Keratinocyte (primary cell): ENCODE measurements around the gene IRAK2. TPM values are rescaled to one million over a fixed set of nuclear protein-coding genes. Genes with fewer than 3 reads are reported as not detected.

Experiments
- DNase-seq: peaks from one replicate; pipeline ENCODE4 v3.0.0-alpha.2; 2011; ENCODE audit warnings: low read depth, missing footprints, low spot score
- FAIRE-seq: peaks from 2 replicates; lab custom pipeline; 2011; peaks lifted over from hg19 to GRCh38; lab: Jason Lieb, UNC
- H2AFZ ChIP-seq: 2 replicates; pipeline ENCODE4 v1.6.0; 2012; ENCODE audit warnings: low read length, control low read depth, inconsistent platforms; ENCODE audit not compliant: control insufficient read depth
- H3K27ac ChIP-seq: 2 replicates; pipeline ENCODE4 v1.5.1; 2011; ENCODE audit warnings: low read length; ENCODE audit not compliant: control insufficient read depth, insufficient read depth
- H3K27me3 ChIP-seq: 3 replicates; pipeline ENCODE4 v1.6.0; 2011; ENCODE audit warnings: low read length; ENCODE audit not compliant: control insufficient read depth, insufficient read depth; ENCODE audit errors: extremely low read depth
- H3K36me3 ChIP-seq, 2 experiments: 2 replicates in 1 of 2; 3 replicates in 1 of 2; pipeline ENCODE4 v1.5.1; 2011; ENCODE audit warnings: low read length in 2 of 2, mild to moderate bottlenecking in 1 of 2; ENCODE audit not compliant: control insufficient read depth in 2 of 2, insufficient read depth in 2 of 2; ENCODE audit errors: extremely low read depth in 1 of 2
- H3K4me1 ChIP-seq: 3 replicates; pipeline ENCODE4 v1.5.1; 2011; ENCODE audit warnings: low read length; ENCODE audit not compliant: control insufficient read depth, insufficient read depth; ENCODE audit errors: extremely low read depth
- H3K4me2 ChIP-seq: 3 replicates; pipeline ENCODE4 v1.6.0; 2011; ENCODE audit warnings: low read depth, low read length; ENCODE audit not compliant: control insufficient read depth, insufficient read depth; ENCODE audit errors: extremely low read depth
- H3K4me3 ChIP-seq, 3 experiments: fragments of 200-600 bp in 1 of 3; sonication (generic) in 1 of 3; 2 replicates in 2 of 3; 3 replicates in 1 of 3; pipeline ENCODE4 v1.5.1; 2011 to 2016; ENCODE audit warnings: low read length in 3 of 3, mild to moderate bottlenecking in 3 of 3, control low read depth in 2 of 3, inconsistent platforms in 1 of 3, low read depth in 1 of 3, mixed read lengths in 1 of 3, mixed run types in 1 of 3, moderate library complexity in 1 of 3; ENCODE audit not compliant: control insufficient read depth in 2 of 3, insufficient read depth in 2 of 3; ENCODE audit errors: extremely low read depth in 1 of 3
- H3K79me2 ChIP-seq: 2 replicates; pipeline ENCODE4 v1.6.0; 2012; ENCODE audit warnings: low read length; ENCODE audit not compliant: control insufficient read depth, insufficient read depth
- H3K9ac ChIP-seq: 3 replicates; pipeline ENCODE4 v1.6.0; 2011; ENCODE audit warnings: low read length; ENCODE audit not compliant: control insufficient read depth, insufficient read depth; ENCODE audit errors: extremely low read depth
- H3K9me1 ChIP-seq: 3 replicates; pipeline ENCODE4 v1.6.0; 2011; ENCODE audit warnings: low read length; ENCODE audit not compliant: control insufficient read depth, insufficient read depth; ENCODE audit errors: extremely low read depth
- H3K9me3 ChIP-seq: 2 replicates; pipeline ENCODE4 v1.5.1; 2012; ENCODE audit warnings: low read depth, low read length; ENCODE audit not compliant: control insufficient read depth
- H4K20me1 ChIP-seq: 3 replicates; pipeline ENCODE4 v1.6.0; 2011; ENCODE audit warnings: low read length; ENCODE audit not compliant: control insufficient read depth, insufficient read depth; ENCODE audit errors: extremely low read depth
- EZH2 ChIP-seq: IDR thresholded peaks from one replicate; pipeline ENCODE4 v1.6.1; 2012; ENCODE audit warnings: inconsistent platforms, mild to moderate bottlenecking, low read length, moderate library complexity
- dilution Hi-C: fragments of 300-500 bp; cut with MboI; formaldehyde crosslinking; loops from one replicate; pipeline ENCODE4 v1.7.0; 2020; ENCODE audit warnings: low sequenced_read_pairs; ENCODE audit not compliant: extremely low pct_ligation_motif_present
- polyA plus RNA-seq, 5 experiments: library from polyadenylated mRNA; depleted of rRNA in 3 of 5; stranded (reverse) in 3 of 5; stranded (forward) in 1 of 5; unstranded in 1 of 5; fragments of >200 nt; gene quantifications; 1 replicate in 1 of 5; 2 replicates in 3 of 5; 3 replicates in 1 of 5; pipeline versions ENCODE4 v1.2.1 to v1.2.3, GENCODE V29; 2011 to 2012; ENCODE audit warnings: missing spikeins in 2 of 5, low read depth in 1 of 5, low replicate concordance in 1 of 5
- TF ChIP-seq, protein P1 (sequence below), 3 experiments: IDR thresholded peaks in 1 of 3; conservative IDR thresholded peaks in 1 of 3; optimal IDR thresholded peaks in 1 of 3; 2 replicates in 2 of 3; 3 replicates in 1 of 3; pipeline versions ENCODE3 to v1.5.1; 2011; ENCODE audit warnings: low read length in 3 of 3, mild to moderate bottlenecking in 3 of 3, moderate library complexity in 2 of 3, control low read depth in 1 of 3, inconsistent platforms in 1 of 3; ENCODE audit not compliant: insufficient read depth in 2 of 3; ENCODE audit errors: extremely low read depth in 1 of 3

The IRAK2 gene
- polyA plus RNA-seq, 1 donor (not counting 4 experiments of a cell fraction or from before 2014, with no cell fraction given), result 3.5 TPM

DNA sequence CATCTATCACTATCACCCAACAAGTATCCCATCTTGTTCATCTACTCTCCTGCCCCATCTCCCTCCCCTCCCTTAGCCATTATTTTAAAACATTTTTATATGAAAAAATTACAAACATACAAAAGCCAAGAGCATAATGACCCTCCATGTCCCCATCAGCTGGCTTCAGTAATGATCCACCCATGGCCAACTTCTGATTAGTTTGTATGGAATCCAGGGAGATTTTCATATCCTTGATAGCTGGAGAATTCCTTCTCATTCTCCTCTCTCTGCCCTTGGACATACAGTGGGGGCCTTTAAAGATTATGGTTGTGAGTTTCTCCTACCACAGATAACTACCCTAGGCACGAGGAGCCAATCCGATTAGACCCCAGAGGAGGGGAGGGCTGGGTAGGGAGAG, 40.2 kb downstream of the IRAK2 start:
- dilution Hi-C loops, result no loop called here
- no peak for FAIRE-seq
- Histone ChIP-seq H3K79me2 (no peaks in the 10 kb centered on the region), H3K36me3 (peaks cover 2 to 4% of the 10 kb centered on the region in 2 experiments), H4K20me1 (no peaks in the 10 kb centered on the region), H3K27ac (peak overlapping the region; percentile 85), H3K4me3 (no peak overlapping the region), H2AFZ (no peak overlapping the region), H3K9me1 (no peaks in the 10 kb centered on the region), H3K9ac (peak overlapping the region; percentile 62), H3K27me3 (no peaks in the 10 kb centered on the region), H3K9me3 (no peaks in the 10 kb centered on the region), H3K4me1 (peaks cover 39% of the 10 kb centered on the region), H3K4me2 (peak overlapping the region; percentile 45)
- DNase-seq, result no peak
- TF ChIP-seq, protein P1, sequence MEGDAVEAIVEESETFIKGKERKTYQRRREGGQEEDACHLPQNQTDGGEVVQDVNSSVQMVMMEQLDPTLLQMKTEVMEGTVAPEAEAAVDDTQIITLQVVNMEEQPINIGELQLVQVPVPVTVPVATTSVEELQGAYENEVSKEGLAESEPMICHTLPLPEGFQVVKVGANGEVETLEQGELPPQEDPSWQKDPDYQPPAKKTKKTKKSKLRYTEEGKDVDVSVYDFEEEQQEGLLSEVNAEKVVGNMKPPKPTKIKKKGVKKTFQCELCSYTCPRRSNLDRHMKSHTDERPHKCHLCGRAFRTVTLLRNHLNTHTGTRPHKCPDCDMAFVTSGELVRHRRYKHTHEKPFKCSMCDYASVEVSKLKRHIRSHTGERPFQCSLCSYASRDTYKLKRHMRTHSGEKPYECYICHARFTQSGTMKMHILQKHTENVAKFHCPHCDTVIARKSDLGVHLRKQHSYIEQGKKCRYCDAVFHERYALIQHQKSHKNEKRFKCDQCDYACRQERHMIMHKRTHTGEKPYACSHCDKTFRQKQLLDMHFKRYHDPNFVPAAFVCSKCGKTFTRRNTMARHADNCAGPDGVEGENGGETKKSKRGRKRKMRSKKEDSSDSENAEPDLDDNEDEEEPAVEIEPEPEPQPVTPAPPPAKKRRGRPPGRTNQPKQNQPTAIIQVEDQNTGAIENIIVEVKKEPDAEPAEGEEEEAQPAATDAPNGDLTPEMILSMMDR (optimal IDR thresholded peaks at IDR 0.05 in 1 of 3, IDR thresholded peaks at IDR 0.05 in 1 of 3, conservative IDR thresholded peaks at IDR 0.05 in 1 of 3; ENCODE audit: extremely low read depth in 1 of 3, insufficient read depth in 2 of 3, low read length in 3 of 3), result no peak
- TF ChIP-seq EZH2, result no peak

DNA sequence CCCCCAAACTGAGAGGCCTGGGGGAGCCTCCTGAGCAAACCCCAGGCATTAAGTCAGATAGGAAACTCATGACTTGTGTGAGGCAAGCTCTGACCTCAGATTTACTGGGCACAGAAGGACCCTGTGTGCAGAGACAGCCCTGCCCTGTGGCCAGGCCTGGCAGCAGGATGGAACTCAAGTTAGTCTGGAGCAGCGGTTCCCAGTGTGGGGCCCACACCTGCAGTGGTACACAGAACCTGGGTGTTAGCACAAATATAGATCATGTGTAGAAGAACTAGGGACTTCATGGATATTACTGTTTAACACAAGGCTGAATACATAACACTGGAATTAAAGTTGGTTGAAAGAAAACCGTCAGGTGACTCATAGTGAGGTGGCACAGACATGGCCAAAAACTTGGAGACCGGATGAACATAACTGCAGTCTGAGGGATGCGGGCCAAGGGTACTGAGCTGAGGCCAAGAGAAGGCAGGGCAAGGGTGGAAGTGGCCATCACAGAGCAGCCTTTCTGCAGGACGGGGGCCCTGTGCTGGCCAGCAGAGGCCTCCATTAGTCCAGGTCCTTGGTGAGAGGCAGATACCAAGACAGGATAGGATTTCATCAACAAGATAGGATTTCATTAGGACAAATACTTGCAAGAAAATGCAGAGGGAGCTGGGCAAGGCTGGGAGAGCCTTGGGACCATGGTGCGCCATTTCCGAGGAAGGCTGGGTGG, 40.9 kb downstream of the IRAK2 start:
- Histone ChIP-seq H3K4me1 (peaks cover 39% of the 10 kb centered on the region), H4K20me1 (no peaks in the 10 kb centered on the region), H3K9me3 (no peaks in the 10 kb centered on the region), H3K27ac (peak overlapping the region; percentile 85), H3K9me1 (no peaks in the 10 kb centered on the region), H3K79me2 (no peaks in the 10 kb centered on the region), H3K27me3 (no peaks in the 10 kb centered on the region), H3K4me2 (peak overlapping the region; percentile 45), H3K4me3 (no peak overlapping the region), H3K36me3 (peaks cover 2 to 4% of the 10 kb centered on the region in 2 experiments), H2AFZ (no peak overlapping the region), H3K9ac (peak overlapping the region; percentile 62)
- dilution Hi-C loops, result no loop called here
- peak; percentile 87 for FAIRE-seq
- TF ChIP-seq EZH2, result no peak
- TF ChIP-seq, protein P1 (optimal IDR thresholded peaks at IDR 0.05 in 1 of 3, IDR thresholded peaks at IDR 0.05 in 1 of 3, conservative IDR thresholded peaks at IDR 0.05 in 1 of 3; ENCODE audit: extremely low read depth in 1 of 3, insufficient read depth in 2 of 3, low read length in 3 of 3), result no peak
- peak; percentile 68 for DNase-seq
